Measurements from ENCODE around the gene ERF.

Gene ERF

DNA sequence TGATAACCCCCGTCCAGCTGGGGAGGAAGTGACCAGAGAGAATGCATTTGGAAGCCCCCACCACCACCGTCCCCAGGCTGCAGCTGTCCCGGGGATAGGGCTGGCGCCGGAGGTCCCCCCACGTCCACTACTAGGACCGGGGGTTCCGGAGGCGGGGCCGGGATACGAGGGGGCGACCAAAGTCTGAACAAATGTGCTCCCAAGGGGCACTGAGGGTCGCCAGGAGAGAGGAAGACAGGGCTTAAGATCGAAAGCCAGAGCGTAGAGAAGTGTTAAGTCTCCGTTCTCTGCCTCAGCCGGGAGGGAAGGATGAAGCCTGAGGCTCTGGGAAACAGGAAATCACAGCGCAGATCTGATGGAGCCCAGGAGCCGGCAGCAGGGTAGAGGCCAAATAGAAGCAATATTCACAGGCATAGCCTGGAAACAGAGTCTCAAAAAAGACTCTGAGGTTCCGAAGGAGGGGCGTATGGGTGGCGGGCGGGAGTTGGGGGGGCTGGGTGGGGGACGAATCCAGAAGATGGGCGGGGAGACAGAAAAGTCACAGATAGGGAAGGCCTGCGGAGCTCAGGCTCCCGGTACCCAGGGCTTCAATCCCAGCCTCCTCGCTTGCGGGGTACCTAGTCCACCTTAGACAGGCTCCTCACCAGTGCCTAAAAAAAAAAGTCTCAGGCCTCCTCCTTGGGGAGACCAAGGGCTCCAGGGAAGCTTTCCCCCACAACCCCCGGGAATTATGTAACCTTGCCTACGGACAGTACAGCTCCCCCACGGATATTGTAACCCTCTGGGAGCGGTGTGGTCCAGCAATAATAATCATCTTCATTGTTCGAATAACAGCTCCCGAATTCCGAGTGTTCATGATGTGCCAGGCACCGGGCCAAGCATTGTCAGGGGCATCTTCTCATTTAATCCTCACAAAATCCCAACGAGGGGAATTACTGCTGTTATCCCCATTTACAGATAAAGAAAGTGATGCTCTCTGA is 1.1 kb upstream of the ERF start:
- H3K36me3 ChIP-seq (ENCODE audit: control insufficient read depth in 4 of 4, insufficient read depth in 4 of 4, low read length in 3 of 4), result no peaks in the 10 kb centered on the region
- WGBS (ENCODE audit: insufficient coverage), result 10% methylated on average over 33 of the region's 38 CpGs
- POLR2A ChIA-PET, result interaction anchor here (0.8 to 1.5 kb wide), 4 partner anchors 11 to 15 kb away, joined by 3 to 4 read pairs (median 4); partner anchors contain the start of gene CIC
- H3K27ac ChIP-seq (ENCODE audit: insufficient read depth in 1 of 2, low read depth in 1 of 2, low read length in 2 of 2, poor library complexity in 1 of 2, severe bottlenecking in 2 of 2), result no peak overlapping the region
- CTCF ChIA-PET, result interaction anchor here (0.6 to 3.0 kb wide), 5 partner anchors 11 to 305 kb away, joined by 3 to 13 read pairs (median 3); no protein-coding TSS in a partner anchor
- no peaks in the 10 kb centered on the region for H3K9me3 ChIP-seq (ENCODE audit: control extremely low read depth in 1 of 5, control insufficient read depth in 4 of 5, insufficient read depth in 2 of 5, low read depth in 1 of 5, low read length in 4 of 5)
- peaks cover 0 to 36% (median 31%) of the 10 kb centered on the region in 4 experiments for H3K4me1 ChIP-seq (ENCODE audit: control extremely low read depth in 1 of 4, control insufficient read depth in 4 of 4, insufficient read depth in 4 of 4, low read length in 3 of 4)
- H3K27me3 ChIP-seq (replicated peaks in 2 of 5; ENCODE audit: control insufficient read depth in 4 of 5, insufficient read depth in 5 of 5, low read length in 4 of 5), result no peaks in the 10 kb centered on the region
- H3K4me3 ChIP-seq (ENCODE audit: control insufficient read depth in 1 of 7, extremely low read depth in 1 of 7, insufficient read depth in 4 of 7, low read depth in 2 of 7, low read length in 6 of 7), result peak overlapping the region; percentile 39 to 96 (median 71)
- no peak for DNase-seq

DNA sequence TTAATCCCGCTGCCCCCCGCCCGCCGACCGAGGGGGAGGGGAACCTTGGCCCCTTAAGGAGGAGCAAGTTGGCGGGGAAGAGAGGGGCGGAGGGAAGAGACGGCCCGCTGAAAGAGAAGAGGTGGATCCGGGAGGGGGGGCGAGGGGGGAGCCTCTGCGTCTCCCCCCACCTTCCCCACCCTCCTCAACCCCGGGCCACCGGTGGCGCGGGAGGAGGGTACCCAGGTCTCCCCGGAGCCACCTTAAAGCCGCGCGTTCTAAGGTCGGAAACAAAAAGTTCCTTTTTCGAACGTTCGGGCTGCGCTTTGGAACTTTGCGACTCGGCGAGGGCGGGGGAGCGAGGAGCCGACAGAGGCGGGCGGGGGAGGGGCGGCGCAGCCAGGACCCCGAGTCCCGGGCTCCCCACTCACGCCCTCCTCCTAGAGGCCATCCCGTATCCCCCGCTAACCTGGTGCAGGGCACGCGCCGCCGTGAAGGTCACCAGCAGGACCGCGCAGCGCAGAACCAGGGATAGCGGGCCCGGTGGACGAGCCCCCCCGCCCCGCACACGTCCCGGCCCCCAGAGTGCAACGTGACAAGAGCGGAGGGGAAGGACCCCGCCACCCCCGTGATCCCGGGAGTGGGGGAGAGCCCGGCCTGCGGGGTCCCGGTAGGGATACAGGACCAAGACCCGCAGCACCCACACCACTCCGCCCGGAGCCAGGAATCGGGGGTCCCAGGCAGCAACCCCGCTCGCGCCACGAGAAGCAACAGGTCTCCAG is 659 bp downstream of the ERF start:
- Histone ChIP-seq H3K36me3 (ENCODE audit: control insufficient read depth in 4 of 4, insufficient read depth in 4 of 4, low read length in 3 of 4) (peaks cover 0 to 9% (median 5%) of the 10 kb centered on the region in 4 experiments), H3K4me3 (ENCODE audit: control insufficient read depth in 1 of 7, extremely low read depth in 1 of 7, insufficient read depth in 4 of 7, low read depth in 2 of 7, low read length in 6 of 7) (peak overlapping the region; percentile 84 to 96 (median 89)), H3K27me3 (replicated peaks in 2 of 5; ENCODE audit: control insufficient read depth in 4 of 5, insufficient read depth in 5 of 5, low read length in 4 of 5) (no peaks in the 10 kb centered on the region), H3K4me1 (ENCODE audit: control extremely low read depth in 1 of 4, control insufficient read depth in 4 of 4, insufficient read depth in 4 of 4, low read length in 3 of 4) (peaks cover 0 to 51% (median 46%) of the 10 kb centered on the region in 4 experiments), H3K27ac (ENCODE audit: insufficient read depth in 1 of 2, low read depth in 1 of 2, low read length in 2 of 2, poor library complexity in 1 of 2, severe bottlenecking in 2 of 2) (peak overlapping the region; percentile 74 to 89), H3K9me3 (ENCODE audit: control extremely low read depth in 1 of 5, control insufficient read depth in 4 of 5, insufficient read depth in 2 of 5, low read depth in 1 of 5, low read length in 4 of 5) (no peaks in the 10 kb centered on the region)
- WGBS (ENCODE audit: insufficient coverage), result 0% methylated on average over 38 of the region's 70 CpGs
- ChIA-PET CTCF (no interaction called here), POLR2A (interaction anchor here (1.1 kb wide), 2 partner anchors 13 to 15 kb away, joined by 3 to 4 read pairs; partner anchors contain the start of gene CIC)
- peak; percentile 81 to 90 (median 88) for DNase-seq

DNA sequence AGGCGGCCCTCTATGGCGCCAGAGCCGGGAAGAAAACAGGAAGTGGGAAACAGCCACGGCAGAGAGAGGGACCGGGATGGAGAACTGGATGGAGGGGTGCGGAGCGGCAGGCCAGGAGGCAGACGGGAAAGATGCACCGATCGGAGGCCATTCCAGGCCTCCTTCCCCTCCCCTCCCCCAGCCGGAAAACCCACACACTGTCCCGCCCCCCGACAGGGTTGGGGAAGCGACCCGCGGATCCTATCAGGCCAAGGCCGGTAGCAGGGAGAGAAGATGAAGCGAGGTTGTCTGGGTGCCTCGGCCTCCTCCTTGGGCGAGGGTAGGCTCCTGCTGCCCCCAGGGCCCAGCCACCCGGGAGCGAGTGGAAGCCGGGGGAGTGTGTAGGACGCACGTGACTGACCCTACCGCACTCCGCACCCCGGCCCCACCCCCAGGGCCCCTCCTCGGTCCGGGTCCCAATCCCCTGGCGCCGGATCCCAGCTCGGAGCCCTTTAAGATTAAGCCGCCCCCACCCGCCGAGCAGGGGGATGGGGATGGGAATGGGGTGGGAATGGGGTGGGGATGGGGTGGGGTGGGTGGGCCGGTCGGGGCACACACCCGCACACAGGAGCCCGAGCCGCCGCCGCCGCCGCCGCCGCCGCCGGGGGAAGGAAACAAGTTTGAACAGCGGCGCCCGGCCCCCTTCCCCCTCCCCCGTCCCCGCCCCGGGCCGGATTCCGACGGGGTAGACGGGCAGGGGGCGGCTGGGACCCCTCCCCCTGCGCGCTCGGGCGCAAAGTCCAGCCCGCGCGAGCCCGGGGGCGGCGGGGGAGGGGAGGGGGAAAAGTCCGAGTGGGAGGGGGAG is 1.5 kb downstream of the ERF start:
- DNase-seq, result peak in 2 of 3 donors; percentile 57 to 70
- CTCF ChIA-PET, result interaction anchor here (12.3 kb wide), 1 partner anchor 26 kb away, joined by 159 read pairs; no protein-coding TSS in a partner anchor
- no peaks in the 10 kb centered on the region for H3K9me3 ChIP-seq (ENCODE audit: control extremely low read depth in 1 of 5, control insufficient read depth in 4 of 5, insufficient read depth in 2 of 5, low read depth in 1 of 5, low read length in 4 of 5)
- H3K27ac ChIP-seq (ENCODE audit: insufficient read depth in 1 of 2, low read depth in 1 of 2, low read length in 2 of 2, poor library complexity in 1 of 2, severe bottlenecking in 2 of 2), result peak overlapping the region; percentile 54 to 89
- WGBS (ENCODE audit: insufficient coverage), result 0% methylated on average over 8 of the region's 71 CpGs
- H3K4me1 ChIP-seq (ENCODE audit: control extremely low read depth in 1 of 4, control insufficient read depth in 4 of 4, insufficient read depth in 4 of 4, low read length in 3 of 4), result peaks cover 0 to 52% (median 47%) of the 10 kb centered on the region in 4 experiments
- POLR2A ChIA-PET, result no interaction called here
- H3K27me3 ChIP-seq (replicated peaks in 2 of 5; ENCODE audit: control insufficient read depth in 4 of 5, insufficient read depth in 5 of 5, low read length in 4 of 5), result no peaks in the 10 kb centered on the region
- peak overlapping the region; percentile 29 to 96 (median 89) for H3K4me3 ChIP-seq (ENCODE audit: control insufficient read depth in 1 of 7, extremely low read depth in 1 of 7, insufficient read depth in 4 of 7, low read depth in 2 of 7, low read length in 6 of 7)
- H3K36me3 ChIP-seq (ENCODE audit: control insufficient read depth in 4 of 4, insufficient read depth in 4 of 4, low read length in 3 of 4), result peaks cover 0 to 17% (median 10%) of the 10 kb centered on the region in 4 experiments

DNA sequence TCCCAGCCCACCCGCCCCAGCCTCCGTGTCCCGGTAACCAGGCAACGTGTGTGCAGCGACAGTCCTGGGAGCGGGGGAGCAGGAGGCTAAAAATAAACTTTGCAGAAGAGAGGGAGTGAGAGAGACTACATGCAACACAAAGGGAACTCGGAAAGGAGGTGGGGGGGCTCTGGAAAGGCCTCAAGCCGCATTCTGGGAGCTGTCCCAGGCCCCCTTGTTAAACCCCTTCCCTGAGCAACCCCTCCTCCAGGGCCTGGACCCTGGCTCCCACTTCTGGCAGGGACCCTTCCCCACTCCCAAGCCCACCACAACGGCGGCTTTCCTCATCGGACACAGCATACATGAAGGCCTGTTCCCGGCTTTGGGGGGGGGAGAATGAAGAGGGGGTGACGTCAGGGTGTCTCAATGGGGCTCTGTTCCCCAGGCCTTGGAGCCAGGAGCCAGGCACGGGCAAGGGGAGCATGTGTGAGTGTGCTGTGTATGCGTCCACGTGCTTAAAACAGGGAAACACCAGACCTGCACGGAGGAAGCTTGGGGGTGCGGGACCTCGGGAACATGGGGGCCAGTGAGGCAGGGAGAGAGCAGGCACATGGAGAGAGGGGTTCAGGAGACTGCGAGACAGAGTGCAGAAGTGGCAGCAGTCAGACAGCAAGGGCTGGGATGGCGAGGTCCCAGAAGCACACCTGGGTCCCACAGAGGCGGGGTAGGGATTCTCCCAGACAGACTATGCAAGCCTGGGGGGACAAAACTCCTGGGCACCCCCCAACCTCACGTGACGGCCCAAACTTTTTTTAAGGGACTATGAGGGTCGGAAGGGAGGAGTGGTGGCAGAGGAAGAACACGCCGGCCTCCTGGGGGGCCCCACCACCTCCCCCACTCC is 2.3 kb downstream of the ERF start:
- Histone ChIP-seq H3K4me1 (ENCODE audit: control extremely low read depth in 1 of 4, control insufficient read depth in 4 of 4, insufficient read depth in 4 of 4, low read length in 3 of 4) (peaks cover 0 to 52% (median 47%) of the 10 kb centered on the region in 4 experiments), H3K4me3 (ENCODE audit: control insufficient read depth in 1 of 7, extremely low read depth in 1 of 7, insufficient read depth in 4 of 7, low read depth in 2 of 7, low read length in 6 of 7) (peak overlapping the region; percentile 29 to 86 (median 80)), H3K9me3 (ENCODE audit: control extremely low read depth in 1 of 5, control insufficient read depth in 4 of 5, insufficient read depth in 2 of 5, low read depth in 1 of 5, low read length in 4 of 5) (no peaks in the 10 kb centered on the region), H3K27ac (ENCODE audit: insufficient read depth in 1 of 2, low read depth in 1 of 2, low read length in 2 of 2, poor library complexity in 1 of 2, severe bottlenecking in 2 of 2) (peak overlapping the region; percentile 54 to 76), H3K27me3 (replicated peaks in 2 of 5; ENCODE audit: control insufficient read depth in 4 of 5, insufficient read depth in 5 of 5, low read length in 4 of 5) (no peaks in the 10 kb centered on the region), H3K36me3 (ENCODE audit: control insufficient read depth in 4 of 4, insufficient read depth in 4 of 4, low read length in 3 of 4) (peaks cover 0 to 21% (median 11%) of the 10 kb centered on the region in 4 experiments)
- WGBS (ENCODE audit: insufficient coverage), result 4% methylated on average over 15 of the region's 27 CpGs
- ChIA-PET POLR2A (interaction anchor here (2.0 to 2.8 kb wide), 2 partner anchors 17 to 27 kb away, joined by 10 to 12 read pairs; partner anchors contain the start of gene CIC), CTCF (interaction anchor here (0.9 to 12.3 kb wide), 3 partner anchors 10 to 43 kb away, joined by 3 to 159 read pairs (median 4); partner anchors contain the start of gene GSK3A)
- no peak for DNase-seq

DNA sequence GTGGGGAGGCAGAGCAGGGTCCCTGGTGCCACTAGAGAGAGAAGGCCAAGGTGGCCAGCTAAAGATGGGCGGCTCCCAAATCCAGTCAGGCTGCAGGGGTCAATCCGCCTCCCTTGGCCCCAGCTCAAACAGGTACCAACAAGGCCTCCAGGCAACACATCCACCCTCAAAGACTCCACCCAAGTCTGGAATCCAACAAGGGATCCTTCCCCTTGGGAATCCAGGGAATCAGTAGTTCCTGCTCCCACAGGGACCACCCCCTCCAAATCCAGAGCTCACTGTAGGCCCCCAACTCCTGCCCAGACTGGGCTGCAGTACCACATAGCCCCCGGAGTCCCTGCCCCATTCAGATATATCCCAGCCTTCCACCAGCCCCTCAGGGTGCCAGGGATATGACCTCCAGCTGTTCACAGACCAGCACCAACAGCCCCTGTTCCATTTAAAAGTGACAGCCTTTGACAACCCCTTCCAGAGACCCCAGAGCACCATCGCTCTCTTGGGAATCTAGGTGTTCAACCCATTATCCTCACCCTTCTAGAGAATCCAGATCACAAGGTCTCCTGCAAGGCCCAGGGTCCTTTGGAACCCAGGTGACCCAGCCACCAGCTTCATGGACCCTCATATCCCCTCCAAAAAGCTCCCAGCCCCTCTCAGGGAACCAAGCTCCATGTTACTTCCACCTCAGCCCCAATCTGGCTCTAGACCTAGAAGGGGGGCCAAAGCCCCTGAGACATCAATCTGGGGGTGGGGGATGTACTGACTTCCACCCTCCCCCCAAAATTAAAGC is 3.2 kb downstream of the ERF start:
- CTCF ChIA-PET, result interaction anchor here (0.7 to 12.3 kb wide), 8 partner anchors 9 to 43 kb away, joined by 3 to 159 read pairs (median 3); partner anchors contain the start of genes CIC, GSK3A and ZNF526
- peak overlapping the region in 5 of 7 experiments; percentile 36 to 86 (median 73) for H3K4me3 ChIP-seq (ENCODE audit: control insufficient read depth in 1 of 7, extremely low read depth in 1 of 7, insufficient read depth in 4 of 7, low read depth in 2 of 7, low read length in 6 of 7)

More for the DNA sequence above, 3.2 kb downstream of the ERF start:
- peak overlapping the region in 1 of 2 experiments; percentile 44 for H3K27ac ChIP-seq (ENCODE audit: insufficient read depth in 1 of 2, low read depth in 1 of 2, low read length in 2 of 2, poor library complexity in 1 of 2, severe bottlenecking in 2 of 2)
- 88% methylated on average over 2 of the region's 4 CpGs for WGBS (ENCODE audit: insufficient coverage)
- DNase-seq, result no peak
- H3K36me3 ChIP-seq (ENCODE audit: control insufficient read depth in 4 of 4, insufficient read depth in 4 of 4, low read length in 3 of 4), result peaks cover 0 to 27% (median 11%) of the 10 kb centered on the region in 4 experiments
- no peaks in the 10 kb centered on the region for H3K9me3 ChIP-seq (ENCODE audit: control extremely low read depth in 1 of 5, control insufficient read depth in 4 of 5, insufficient read depth in 2 of 5, low read depth in 1 of 5, low read length in 4 of 5)
- no peaks in the 10 kb centered on the region for H3K27me3 ChIP-seq (replicated peaks in 2 of 5; ENCODE audit: control insufficient read depth in 4 of 5, insufficient read depth in 5 of 5, low read length in 4 of 5)
- peaks cover 0 to 52% (median 47%) of the 10 kb centered on the region in 4 experiments for H3K4me1 ChIP-seq (ENCODE audit: control extremely low read depth in 1 of 4, control insufficient read depth in 4 of 4, insufficient read depth in 4 of 4, low read length in 3 of 4)
- POLR2A ChIA-PET, result interaction anchor here (2.0 to 2.8 kb wide), 2 partner anchors 18 to 28 kb away, joined by 10 to 12 read pairs; partner anchors contain the start of gene CIC
